Measurements from ENCODE around the gene POLR2F.
"Not testable (repeated sequence)": the region's sequence is repeated elsewhere in the genome, so short reads cannot be mapped to it uniquely, and the experiment has no call there.

Gene POLR2F

DNA sequence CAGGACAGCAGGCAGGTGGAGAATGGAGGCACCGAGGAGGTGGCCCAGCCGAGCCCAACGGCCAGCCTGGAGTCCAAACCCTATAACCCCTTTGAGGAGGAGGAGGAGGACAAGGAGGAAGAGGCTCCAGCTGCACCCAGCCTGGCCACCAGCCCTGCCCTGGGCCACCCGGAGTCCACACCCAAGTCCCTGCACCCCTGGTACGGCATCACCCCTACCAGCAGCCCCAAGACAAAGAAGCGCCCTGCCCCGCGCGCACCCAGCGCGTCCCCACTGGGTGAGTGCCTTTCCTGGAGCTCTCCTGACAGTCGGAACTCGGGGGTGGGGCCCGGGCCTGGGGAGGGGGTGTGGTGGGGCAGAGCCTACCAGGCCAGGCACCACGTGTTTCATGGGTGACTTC lies 27.7 kb upstream of the POLR2F start:
- no peak for DNase-seq

GRCh38 chr22:37926358-37926757 lies 27.1 kb upstream of the POLR2F start:
- no peak for DNase-seq

DNA sequence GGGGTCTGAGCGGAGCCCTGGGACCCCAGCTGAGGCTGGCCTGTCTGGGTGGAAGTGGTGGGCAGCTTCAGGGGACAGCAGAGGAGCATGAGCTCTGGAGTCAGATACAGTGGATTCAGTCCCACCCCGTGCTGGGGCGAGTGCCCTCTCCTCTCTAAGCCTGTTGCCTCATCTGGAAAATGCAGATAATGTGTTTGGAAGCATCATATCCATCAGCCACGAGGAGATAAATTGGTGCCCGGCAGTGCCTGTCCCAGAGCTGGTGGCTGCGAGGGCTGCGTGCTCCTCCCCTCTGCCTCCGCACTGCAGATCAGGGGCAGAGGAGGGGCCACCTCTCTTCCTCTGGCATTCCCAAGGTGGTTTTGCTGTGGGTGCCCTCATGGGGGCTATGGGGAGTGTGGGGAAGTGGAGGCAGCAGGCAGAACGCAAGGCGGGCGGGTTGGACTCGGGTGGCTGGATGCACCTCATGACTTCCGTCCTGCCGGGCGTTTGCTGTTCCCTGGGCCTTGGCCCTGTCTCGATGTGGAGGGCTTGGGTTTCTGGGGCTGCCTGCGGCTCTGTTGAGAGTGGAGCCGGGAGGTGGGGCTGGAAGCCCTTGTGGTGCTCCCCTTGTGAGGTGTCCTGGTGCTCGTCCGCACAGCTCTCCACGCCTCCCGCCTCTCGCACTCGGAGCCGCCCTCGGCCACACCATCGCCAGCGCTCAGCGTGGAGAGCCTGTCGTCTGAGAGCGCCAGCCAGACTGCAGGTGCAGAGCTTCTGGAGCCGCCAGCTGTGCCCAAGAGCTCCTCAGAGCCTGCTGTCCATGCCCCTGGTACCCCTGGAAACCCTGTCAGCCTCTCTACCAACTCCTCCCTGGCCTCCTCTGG lies 26.5 kb upstream of the POLR2F start:
- DNase-seq: no peak

DNA sequence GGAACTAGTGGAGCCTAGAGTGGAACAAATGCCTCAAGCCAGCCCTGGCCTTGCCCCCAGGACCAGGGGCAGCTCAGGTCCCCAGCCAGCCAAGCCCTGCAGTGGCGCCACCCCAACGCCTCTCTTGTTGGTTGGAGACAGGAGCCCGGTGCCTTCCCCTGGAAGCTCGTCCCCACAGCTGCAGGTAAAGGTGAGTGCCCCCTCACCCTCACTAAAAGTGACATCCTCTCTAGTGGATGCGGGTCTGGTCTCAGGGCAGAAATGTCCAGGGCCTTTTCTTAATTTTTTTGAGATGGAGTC lies 25.9 kb upstream of the POLR2F start:
- no peak for DNase-seq

DNA sequence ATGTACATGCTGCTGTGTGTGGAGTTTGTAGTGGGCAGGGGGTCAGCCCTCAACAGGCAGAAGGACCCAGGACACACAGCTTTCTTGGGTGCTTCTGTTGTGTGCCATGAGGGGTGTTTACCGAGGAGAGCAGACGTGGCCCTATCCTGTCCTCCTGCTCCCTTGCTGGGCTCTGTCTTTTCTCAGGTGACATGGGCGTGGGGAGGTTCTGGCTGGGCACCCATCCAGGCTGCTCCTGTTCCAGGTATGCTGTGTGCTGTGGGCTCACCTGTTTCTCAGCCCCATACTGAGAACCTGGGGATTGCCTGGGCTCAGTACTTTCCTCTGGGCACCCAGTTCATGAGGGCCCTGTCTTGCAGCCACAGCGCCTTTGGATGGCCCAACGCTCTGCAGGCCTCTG lies 24.1 kb upstream of the POLR2F start:
- no peak for DNase-seq

DNA sequence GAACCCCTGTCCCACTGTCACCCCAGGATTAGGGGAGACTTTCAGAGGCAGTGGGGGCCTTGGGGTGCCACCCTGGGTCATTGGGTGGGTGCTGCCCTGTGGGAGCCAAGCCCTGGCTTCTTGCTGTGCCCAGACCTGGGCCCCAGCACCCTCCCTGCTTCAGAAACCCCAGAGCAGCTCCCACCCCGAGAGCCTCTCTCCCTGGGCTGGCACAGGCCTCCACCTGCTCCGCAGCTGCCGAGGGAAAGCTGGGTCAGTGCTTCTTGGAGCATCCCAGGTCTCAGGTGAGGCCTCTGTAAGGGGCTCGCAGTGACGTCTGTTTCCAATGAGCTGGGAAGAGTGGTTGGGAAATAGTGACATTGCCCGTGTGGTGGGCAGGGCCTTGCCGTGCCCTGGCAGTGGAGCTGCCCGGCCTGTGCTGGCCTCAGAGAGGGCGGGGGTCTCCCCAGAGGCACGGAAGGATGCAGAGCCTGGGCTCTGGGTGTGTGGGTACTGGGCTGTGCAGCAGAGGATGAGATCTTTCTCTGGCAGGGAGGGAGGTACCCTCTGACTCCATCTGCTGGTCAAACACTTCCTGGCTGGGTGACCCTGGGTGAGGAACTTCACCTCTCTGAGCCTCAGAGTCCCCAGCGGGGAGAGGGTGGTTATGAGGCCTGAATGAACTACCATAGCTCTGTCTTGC lies 23.1 kb upstream of the POLR2F start:
- DNase-seq: peak; percentile 29

DNA sequence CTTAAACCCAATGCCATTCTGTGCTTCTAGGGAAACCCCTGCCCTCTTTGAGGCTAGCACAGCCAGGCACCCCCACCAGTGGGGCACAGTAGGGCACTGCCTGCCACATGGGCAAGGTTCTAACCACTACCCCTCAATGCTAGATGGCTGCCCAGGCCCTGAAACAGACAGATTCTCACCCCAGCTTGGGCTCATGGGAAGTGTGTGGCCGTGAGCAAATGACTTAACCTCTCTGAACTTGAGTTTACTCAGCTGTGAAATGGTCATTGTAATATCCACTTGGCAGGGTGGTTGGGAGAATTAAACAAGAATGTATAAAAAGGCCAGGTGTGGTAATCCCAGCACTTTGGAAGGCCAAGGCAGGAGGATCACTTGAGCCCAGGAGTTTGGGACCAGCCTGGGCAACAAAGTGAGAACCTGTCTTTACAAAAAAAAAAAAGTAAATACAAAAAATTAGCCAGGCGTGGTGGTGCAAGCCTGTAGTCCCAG lies 22.5 kb upstream of the POLR2F start:
- no peak for DNase-seq

DNA sequence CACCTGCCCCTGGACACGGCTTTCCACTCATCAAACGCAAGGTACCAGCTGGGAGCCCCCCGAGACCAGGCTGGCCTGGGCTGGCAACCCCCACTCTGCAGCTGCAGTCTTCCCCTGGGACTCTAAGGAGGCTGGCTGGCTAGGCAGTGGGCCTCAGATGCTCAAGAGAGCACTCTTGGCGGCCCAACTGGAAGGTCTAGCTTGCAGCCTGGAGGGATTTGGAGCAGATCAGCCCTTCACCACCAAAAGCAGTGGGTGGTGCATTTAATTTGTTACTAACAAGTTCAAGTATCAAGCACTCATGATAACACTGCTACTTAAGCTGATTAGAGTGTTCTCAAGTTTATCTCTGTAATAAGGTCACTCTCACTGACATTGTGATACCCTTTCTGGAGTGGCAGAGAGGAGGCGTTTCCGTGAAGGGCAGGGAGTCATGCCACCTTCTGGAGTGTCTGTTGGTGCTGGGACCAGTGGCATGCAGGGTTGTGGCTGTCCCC lies 21.6 kb upstream of the POLR2F start:
- no peak for DNase-seq

- DNase-seq: no peak
Observed at GRCh38 chr22:37932401-37932800, 21.1 kb upstream of the POLR2F start.

DNA sequence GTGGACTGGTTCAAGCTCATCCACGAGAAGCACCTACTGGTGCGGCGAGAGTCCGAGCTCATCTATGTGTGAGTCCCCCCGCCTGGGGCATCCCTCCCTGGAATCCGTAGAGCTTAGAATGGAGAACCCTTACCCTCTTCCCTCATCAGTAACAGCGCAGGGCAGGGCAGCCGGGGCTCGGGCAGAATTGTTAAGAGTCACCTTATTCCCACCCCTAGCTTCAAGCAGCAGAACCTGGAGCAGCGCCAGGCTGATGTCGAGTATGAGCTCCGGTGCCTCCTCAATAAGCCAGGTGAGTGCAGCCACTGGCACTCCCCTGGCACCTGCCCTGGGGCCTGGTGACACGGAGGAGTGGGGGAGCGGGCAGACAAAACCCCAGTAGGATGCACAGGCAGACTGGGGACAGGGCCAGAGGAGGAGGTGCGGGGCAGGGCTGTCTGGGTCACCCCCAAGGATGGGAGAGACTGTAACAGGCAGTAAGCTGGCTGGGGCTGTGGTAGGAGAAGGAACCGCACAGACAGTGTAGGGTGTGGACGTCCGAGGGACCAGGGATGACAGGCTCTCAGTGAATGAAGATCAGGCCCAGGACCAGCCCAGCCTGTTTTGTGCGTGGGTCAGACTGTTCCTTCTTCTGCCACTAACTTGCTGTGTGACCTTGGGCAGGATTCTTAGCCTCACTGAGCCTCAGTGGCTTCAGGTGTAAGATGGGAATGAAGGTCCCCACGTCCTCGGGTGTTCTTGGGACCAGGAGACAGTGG lies 20.5 kb upstream of the POLR2F start:
- DNase-seq: no peak

GRCh38 chr22:37933711-37934376 lies 19.7 kb upstream of the POLR2F start:
- DNase-seq: peak; percentile 90

DNA sequence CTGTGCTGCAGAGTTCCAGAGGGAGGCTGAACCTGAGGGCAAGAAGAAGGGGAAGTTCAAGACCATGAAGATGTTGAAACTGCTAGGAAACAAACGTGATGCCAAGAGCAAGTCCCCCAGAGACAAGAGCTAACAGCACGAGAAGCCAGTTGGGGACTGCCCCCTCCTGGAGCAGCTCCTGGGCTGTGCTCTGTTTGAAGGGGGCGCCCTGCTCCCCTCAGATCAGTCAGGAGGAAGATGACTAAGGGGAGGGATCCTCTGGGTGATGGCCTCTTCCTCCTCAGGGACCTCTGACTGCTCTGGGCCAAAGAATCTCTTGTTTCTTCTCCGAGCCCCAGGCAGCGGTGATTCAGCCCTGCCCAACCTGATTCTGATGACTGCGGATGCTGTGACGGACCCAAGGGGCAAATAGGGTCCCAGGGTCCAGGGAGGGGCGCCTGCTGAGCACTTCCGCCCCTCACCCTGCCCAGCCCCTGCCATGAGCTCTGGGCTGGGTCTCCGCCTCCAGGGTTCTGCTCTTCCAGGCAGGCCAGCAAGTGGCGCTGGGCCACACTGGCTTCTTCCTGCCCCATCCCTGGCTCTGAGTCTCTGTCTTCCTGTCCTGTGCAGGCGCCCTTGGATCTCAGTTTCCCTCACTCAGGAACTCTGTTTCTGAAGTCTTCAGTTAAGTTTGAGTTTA lies 12.7 kb upstream of the POLR2F start:
- DNase-seq: no peak

DNA sequence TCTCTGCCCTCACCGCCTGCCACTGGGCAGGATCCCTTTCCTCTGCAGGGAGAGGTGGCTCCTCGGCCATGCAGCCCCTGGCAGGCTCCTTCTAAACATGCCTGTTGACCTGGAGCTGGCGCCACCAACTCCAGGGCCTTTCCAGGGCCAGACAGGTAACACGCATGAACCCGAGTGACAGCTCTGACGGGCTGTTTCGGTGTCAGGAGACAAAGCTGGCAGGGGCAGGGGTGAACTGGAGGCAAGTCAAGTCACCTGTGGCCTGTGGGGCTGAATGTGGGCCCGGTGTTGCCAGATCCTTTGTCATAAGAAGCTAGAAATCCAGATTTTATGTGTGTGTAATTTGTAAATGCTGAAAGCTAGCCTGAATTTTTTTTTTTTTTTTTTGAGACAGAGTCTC lies 11.4 kb upstream of the POLR2F start:
- no peak for DNase-seq

DNA sequence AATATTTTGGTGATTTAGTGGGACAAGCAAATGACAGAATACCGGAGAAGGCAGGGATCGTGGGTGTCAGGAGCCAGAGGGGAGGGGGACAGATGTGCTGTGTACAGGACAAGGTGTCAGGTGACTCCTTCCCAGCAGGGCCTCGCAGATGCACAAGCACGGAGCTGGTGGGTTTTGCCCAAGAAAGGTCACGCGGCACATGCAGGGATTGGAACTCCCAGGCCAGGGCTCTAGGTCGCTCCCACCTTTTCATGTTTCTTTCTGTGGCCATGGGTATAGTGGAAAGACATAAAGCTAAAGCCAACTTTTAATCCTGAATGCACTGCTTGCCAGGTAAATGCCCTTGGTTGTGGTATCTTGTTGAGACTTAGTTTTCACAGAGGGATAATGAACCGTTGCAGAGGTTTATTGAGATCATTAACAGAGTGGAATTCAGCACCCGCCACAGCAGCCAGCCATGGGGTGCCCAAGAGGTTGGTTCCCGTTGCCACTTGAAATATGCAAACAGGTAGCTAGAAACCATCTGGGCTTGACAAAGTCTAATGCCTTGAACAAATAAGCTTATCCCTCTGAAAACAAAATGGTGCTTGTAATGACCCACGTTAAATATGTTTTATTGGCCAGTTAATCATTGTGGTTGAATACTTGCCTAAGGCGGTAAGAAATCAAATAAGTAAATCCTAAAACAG lies 10.2 kb upstream of the POLR2F start:
- DNase-seq: no peak

- no peak for DNase-seq
Observed at GRCh38 chr22:37943825-37944198, 9.7 kb upstream of the POLR2F start.

DNA sequence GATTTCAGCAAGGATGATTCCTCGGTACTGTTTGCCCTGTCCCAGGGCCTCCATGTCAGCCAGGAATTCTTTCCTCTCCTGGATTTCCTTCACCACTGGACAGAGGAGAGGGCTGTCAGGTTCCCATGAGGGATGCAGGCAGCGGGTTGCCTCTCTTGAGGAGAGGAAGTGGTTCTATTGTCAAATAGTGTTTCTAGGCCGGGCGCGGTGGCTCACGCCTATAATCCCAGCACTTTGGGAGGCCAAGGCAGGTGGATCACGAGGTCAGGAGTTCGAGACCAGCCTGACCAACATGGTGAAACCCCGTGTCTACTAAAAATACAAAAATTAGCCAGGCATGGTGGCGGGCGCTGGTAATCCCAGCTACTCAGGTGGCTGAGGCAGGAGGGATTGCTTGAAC lies 9.1 kb upstream of the POLR2F start:
- not testable (repeated sequence) for DNase-seq

GRCh38 chr22:37947142-37947795 lies 6.2 kb upstream of the POLR2F start:
- DNase-seq: not testable (repeated sequence)

DNA sequence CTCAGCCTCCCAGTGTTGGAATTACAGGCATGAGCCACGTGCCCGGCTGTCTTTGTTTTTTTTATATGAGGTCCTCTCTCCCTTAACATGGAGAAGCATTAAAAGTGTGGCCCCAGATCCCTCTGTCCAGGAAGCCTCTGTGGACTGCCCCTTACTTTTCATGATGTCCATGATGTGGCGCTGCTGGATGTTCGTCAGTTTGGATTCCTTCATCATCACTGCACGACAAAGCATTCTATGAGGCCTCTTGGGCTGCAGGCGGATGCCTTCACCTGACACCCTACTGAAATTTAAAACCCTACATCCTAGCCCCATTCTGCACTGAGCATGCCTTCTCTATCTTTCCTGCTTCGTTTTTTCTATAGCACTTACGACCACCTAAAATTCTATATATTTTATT lies 2.2 kb upstream of the POLR2F start:
- no peak for DNase-seq

GRCh38 chr22:37952629-37953028 lies 870 bp upstream of the POLR2F start:
- DNase-seq: not testable (repeated sequence)

- no peak for DNase-seq
Observed at GRCh38 chr22:37953062-37953436, 450 bp upstream of the POLR2F start.

GRCh38 chr22:37954686-37955085 lies 1.2 kb downstream of the POLR2F start:
- no peak for DNase-seq

Measured in activated CD4-positive, alpha-beta T cell treated with anti-CD3 and anti-CD28 coated beads, Interleukin-10, Interleukin-2, amounts not matched to agents 100 ng/mL and 50 ng/mL, durations not matched to agents 16 hours and 8 hours (primary cell).